Astrocyte of the spinal cord (primary cell): ENCODE measurements around the gene SH3BP5.

ENCODE experiments used
- DNase-seq: peaks from one replicate; pipeline ENCODE4 v3.0.0; 2011; ENCODE audit warnings: low read depth, low spot score
- H3K4me3 ChIP-seq: 2 replicates; pipeline ENCODE4 v1.5.1; 2011; ENCODE audit warnings: low read depth, mild to moderate bottlenecking, low read length, moderate library complexity
- CTCF ChIP-seq: IDR thresholded peaks from 2 replicates; pipeline ENCODE4 v1.5.1; 2012; ENCODE audit warnings: low read depth, mild to moderate bottlenecking, low read length, inconsistent platforms
- in situ Hi-C: cut with HindIII; loops from 2 replicates; pipeline ENCODE4 v1.10.0; 2017; ENCODE audit warnings: low sequenced_read_pairs

Gene SH3BP5

GRCh38 chr3:15206662-15207576, 125.5 kb downstream of the SH3BP5 start:
- in situ Hi-C loops, result no loop called here
- peak overlapping the region; percentile 96 for H3K4me3 ChIP-seq
- peak; percentile 46 for DNase-seq
- TF ChIP-seq CTCF, result no peak

- TF ChIP-seq CTCF, result peak; percentile 39
- in situ Hi-C loops, result no loop called here
- peak within 1 kb of the TSS; percentile 96 for H3K4me3 ChIP-seq
- peak; percentile 93 for DNase-seq
These were observed 126.3 kb downstream of the SH3BP5 start, which contains the start of gene CAPN7 for GRCh38 chr3:15205934-15206661. CAPN7 (plus strand) TSS chr3:15206246; CDS start chr3:15206496, 250 bp downstream.

DNA sequence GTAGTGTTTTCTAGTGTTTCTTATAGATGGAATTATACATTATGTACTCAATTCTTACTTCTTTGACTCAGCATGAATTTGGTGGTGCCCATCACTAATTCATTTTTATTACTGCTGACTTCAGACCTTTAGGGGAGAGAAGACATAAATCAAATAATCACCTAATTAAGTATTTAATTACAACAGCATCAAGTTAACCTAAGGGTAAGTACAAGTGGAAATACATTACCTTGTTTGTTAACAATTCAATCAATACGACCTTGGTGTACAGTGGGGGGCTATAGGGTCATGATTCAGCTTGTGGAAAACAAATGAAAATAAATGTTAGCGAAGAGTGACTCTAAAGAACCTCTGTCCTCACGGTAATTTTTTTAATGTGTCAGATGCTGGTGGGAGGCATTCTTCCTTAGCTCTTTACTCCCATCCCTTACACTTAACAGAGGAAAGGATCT, 126.9 kb downstream of the SH3BP5 start:
- in situ Hi-C loops, result no loop called here
- H3K4me3 ChIP-seq, result peak overlapping the region; percentile 49

More for the DNA sequence above, 126.9 kb downstream of the SH3BP5 start:
- no peak for TF ChIP-seq CTCF
- DNase-seq, result no peak
